Umbilical cord (tissue), 1 donor: ENCODE results near the gene SELENOI. TPM values are rescaled to one million over a fixed set of nuclear protein-coding genes. Genes with fewer than 3 reads are reported as not detected.

Source experiments
- total RNA-seq: library from RNA; depleted of rRNA; stranded (reverse); fragments of >200 nt; gene quantifications from one replicate; pipeline ENCODE4 v1.2.3, GENCODE V29; 2014; ENCODE audit warnings: low replicate concordance; ENCODE audit not compliant: insufficient read depth

The SELENOI gene
- total RNA-seq, 1 donor from 2014 or later, result 21.2 TPM

Other genes with a start within 250 kb of the SELENOI start
- 1.7 TPM for gene GAREM2, start 173.1 kb upstream of the SELENOI start, total RNA-seq
- 102 TPM for gene HADHA, start 101.5 kb upstream of the SELENOI start, total RNA-seq
- 77.0 TPM for gene HADHB, start 101.2 kb upstream of the SELENOI start, total RNA-seq
- 0.48 TPM for gene ADGRF3, start 646 bp downstream of the SELENOI start, total RNA-seq
- not detected for gene DRC1, start 55.8 kb downstream of the SELENOI start, total RNA-seq
- not detected for gene OTOF, start 132.0 kb downstream of the SELENOI start, total RNA-seq